ENCODE results near the gene CNTNAP4. TPM values are rescaled to one million over a fixed set of nuclear protein-coding genes. Genes with fewer than 3 reads are reported as not detected.

Gene CNTNAP4
- total RNA-seq, 1 donor from 2014 or later: not detected

GRCh38 chr16:76573281-76573680, 296.1 kb downstream of the CNTNAP4 start:
- TF ChIP-seq CTCF (IDR thresholded peaks at IDR 0.05; ENCODE audit: borderline replicate concordance): no peak
- no peak for DNase-seq
- Histone ChIP-seq H3K4me3 (no peak overlapping the region), H3K4me1 (no peaks in the 10 kb centered on the region), H3K27ac (replicated peaks) (no peak overlapping the region), H3K27me3 (ENCODE audit: low read depth) (no peaks in the 10 kb centered on the region), H3K36me3 (no peaks in the 10 kb centered on the region), H3K9me3 (replicated peaks) (no peaks in the 10 kb centered on the region)
- intact Hi-C loops (cut with micrococcal nuclease): no loop called here

GRCh38 chr16:76574651-76575050, 297.4 kb downstream of the CNTNAP4 start:
- Histone ChIP-seq H3K27me3 (ENCODE audit: low read depth) (no peaks in the 10 kb centered on the region), H3K4me3 (no peak overlapping the region), H3K27ac (replicated peaks) (no peak overlapping the region), H3K4me1 (no peaks in the 10 kb centered on the region), H3K36me3 (no peaks in the 10 kb centered on the region), H3K9me3 (replicated peaks) (no peaks in the 10 kb centered on the region)
- DNase-seq: no peak
- intact Hi-C loops (cut with micrococcal nuclease): no loop called here
- TF ChIP-seq CTCF (IDR thresholded peaks at IDR 0.05; ENCODE audit: borderline replicate concordance): no peak

- H3K9me3 ChIP-seq (replicated peaks): no peaks in the 10 kb centered on the region
- intact Hi-C loops (cut with micrococcal nuclease): no loop called here
- H3K27me3 ChIP-seq (ENCODE audit: low read depth): no peaks in the 10 kb centered on the region
- DNase-seq: no peak
- no peak overlapping the region for H3K27ac ChIP-seq (replicated peaks)
- TF ChIP-seq CTCF (IDR thresholded peaks at IDR 0.05; ENCODE audit: borderline replicate concordance): no peak
- no peaks in the 10 kb centered on the region for H3K4me1 ChIP-seq
- no peaks in the 10 kb centered on the region for H3K36me3 ChIP-seq
- no peak overlapping the region for H3K4me3 ChIP-seq
Observed at GRCh38 chr16:76576526-76576925, 299.3 kb downstream of the CNTNAP4 start.

GRCh38 chr16:76577003-76577402, 299.8 kb downstream of the CNTNAP4 start:
- no peak for TF ChIP-seq CTCF (IDR thresholded peaks at IDR 0.05; ENCODE audit: borderline replicate concordance)
- no peaks in the 10 kb centered on the region for H3K27me3 ChIP-seq (ENCODE audit: low read depth)

GRCh38 chr16:76579277-76579922, 302.2 kb downstream of the CNTNAP4 start:
- H3K4me3 ChIP-seq: no peak overlapping the region
- no peaks in the 10 kb centered on the region for H3K36me3 ChIP-seq
- H3K27ac ChIP-seq (replicated peaks): no peak overlapping the region
- H3K4me1 ChIP-seq: no peaks in the 10 kb centered on the region
- H3K27me3 ChIP-seq (ENCODE audit: low read depth): no peaks in the 10 kb centered on the region
- DNase-seq: no peak
- no peaks in the 10 kb centered on the region for H3K9me3 ChIP-seq (replicated peaks)
- no peak for TF ChIP-seq CTCF (IDR thresholded peaks at IDR 0.05; ENCODE audit: borderline replicate concordance)
- intact Hi-C loops (cut with micrococcal nuclease): no loop called here

More at GRCh38 chr16:76577003-76577402, 299.8 kb downstream of the CNTNAP4 start:
- Histone ChIP-seq H3K4me3 (no peak overlapping the region), H3K9me3 (replicated peaks) (no peaks in the 10 kb centered on the region), H3K27ac (replicated peaks) (no peak overlapping the region), H3K36me3 (no peaks in the 10 kb centered on the region), H3K4me1 (no peaks in the 10 kb centered on the region)
- DNase-seq: no peak
- intact Hi-C loops (cut with micrococcal nuclease): no loop called here
